Measurements from ENCODE around the gene CHIT1. TPM values are rescaled to one million over a fixed set of nuclear protein-coding genes. Genes with fewer than 3 reads are reported as not detected.

CHIT1 gene
- total and polyA plus RNA-seq, 2 of the 8 experiments (the other 6 are each of a cell fraction or from before 2014, with no cell fraction given), result not detected

DNA sequence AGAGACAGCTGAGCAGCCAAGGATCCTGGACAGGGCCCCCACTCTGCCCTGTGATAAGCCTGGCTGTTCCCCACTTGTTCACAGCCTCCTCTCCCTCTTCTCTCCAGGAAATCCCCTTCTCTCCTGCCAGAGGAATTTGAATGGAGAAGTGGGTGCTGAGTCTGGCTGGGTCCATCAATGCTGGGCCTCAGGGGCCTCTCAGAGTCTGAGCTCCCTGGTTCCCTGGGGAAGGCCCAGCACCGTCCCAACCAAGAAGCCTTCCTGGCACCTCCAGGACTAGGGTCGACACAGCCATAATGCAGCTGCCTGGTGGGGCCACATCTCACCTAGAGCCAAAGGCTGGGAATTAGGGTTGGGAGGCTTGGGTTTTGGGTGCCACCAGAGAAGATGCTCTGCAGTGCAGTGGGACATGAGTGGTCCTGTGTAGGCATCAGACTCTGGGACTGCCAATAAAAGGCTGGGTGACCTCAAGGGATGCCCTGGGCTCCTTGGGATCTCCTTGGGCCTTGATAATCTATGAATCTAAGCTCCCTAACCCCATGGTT is 56.4 kb downstream of the CHIT1 start (continued):
- TF ChIP-seq CHD7 (IDR thresholded peaks at IDR 0.05; ENCODE audit: insufficient replicate concordance, low read length), result no peak
- no peak for TF ChIP-seq POLR2A (IDR thresholded peaks at IDR 0.05; ENCODE audit: control extremely low read depth in 1 of 2, low read depth in 2 of 2, low read length in 2 of 2)
- TF ChIP-seq TCF12 (IDR thresholded peaks at IDR 0.05; ENCODE audit: low read depth, low read length), result no peak
- no peak for TF ChIP-seq SP4 (IDR thresholded peaks at IDR 0.05; ENCODE audit: low read length)
- TF ChIP-seq EGR1 (IDR thresholded peaks at IDR 0.05; ENCODE audit: borderline replicate concordance, low read depth, low read length), result no peak
- TF ChIP-seq, protein P1, sequence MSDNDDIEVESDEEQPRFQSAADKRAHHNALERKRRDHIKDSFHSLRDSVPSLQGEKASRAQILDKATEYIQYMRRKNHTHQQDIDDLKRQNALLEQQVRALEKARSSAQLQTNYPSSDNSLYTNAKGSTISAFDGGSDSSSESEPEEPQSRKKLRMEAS (IDR thresholded peaks at IDR 0.05), result no peak
- TF ChIP-seq NRF1 (IDR thresholded peaks at IDR 0.05; ENCODE audit: low read depth, low read length), result no peak
- TF ChIP-seq BACH1 (IDR thresholded peaks at IDR 0.05; ENCODE audit: low read length), result no peak
- no peak for TF ChIP-seq RNF2 (IDR thresholded peaks at IDR 0.05; ENCODE audit: borderline replicate concordance, low read depth, low read length, missing control alignments, poor library complexity, severe bottlenecking)
- no peak for TF ChIP-seq FOSL1 (IDR thresholded peaks at IDR 0.05; ENCODE audit: insufficient read depth, low read depth, low read length)

All from H1 (cell line).